PC-3 (cell line): ENCODE results near the gene CREBBP. TPM values are rescaled to one million over a fixed set of nuclear protein-coding genes. Genes with fewer than 3 reads are reported as not detected.

Source experiments
- ATAC-seq: fragments of 200-7000 bp; cut with Tn5 transposase; 2 replicates; pipeline ENCODE4 v1.9.1; 2020; ENCODE audit warnings: mild to moderate bottlenecking, moderate library complexity
- BruUV-seq: library from RNA; stranded (reverse); fragments of 400-500 nt; replicated peaks from 2 replicates; lab custom pipeline; 2021; lab: Mats Ljungman, UMichigan
- CTCF ChIA-PET: fragments of 300-600 bp; sonication (Branson Sonifier 250); formaldehyde crosslinking; loops from one replicate; lab custom pipeline; 2022; ENCODE audit warnings: antibody characterized with exemption; lab: Charles Lee
- POLR2A ChIA-PET: fragments of 300-600 bp; sonication (Branson Sonifier 250); formaldehyde crosslinking; loops from one replicate; lab custom pipeline; 2022; ENCODE audit warnings: antibody characterized with exemption; ENCODE audit not compliant: unreplicated experiment; lab: Charles Lee
- DNase-seq: peaks from one replicate; pipeline ENCODE4 v3.0.0-alpha.2; 2015
- H2AFZ ChIP-seq: fragments of 300-600 bp; sonication (generic); 2 replicates; pipeline ENCODE4 v1.6.0; 2016; ENCODE audit warnings: antibody characterized with exemption, low read length
- H3F3A ChIP-seq: fragments of 300-600 bp; sonication (generic); one replicate; pipeline ENCODE4 v1.6.0; 2017; ENCODE audit warnings: antibody characterized with exemption, low read length, control low read depth, mild to moderate bottlenecking; ENCODE audit not compliant: unreplicated experiment
- H3K27ac ChIP-seq: fragments of 300-600 bp; sonication (generic); 2 replicates; pipeline ENCODE4 v1.5.1; 2016; ENCODE audit warnings: mild to moderate bottlenecking, low read length
- H3K27me3 ChIP-seq: fragments of 300-600 bp; sonication (generic); 2 replicates; pipeline ENCODE4 v1.6.1; 2016; ENCODE audit warnings: low read length, mixed read lengths
- H3K36me3 ChIP-seq: fragments of 300-600 bp; sonication (generic); 2 replicates; pipeline ENCODE4 v1.6.1; 2016; ENCODE audit warnings: low read depth, mixed run types, low read length, mixed read lengths
- H3K4me1 ChIP-seq: fragments of 300-600 bp; sonication (generic); 2 replicates; pipeline ENCODE4 v1.5.1; 2016; ENCODE audit warnings: low read length; ENCODE audit not compliant: insufficient read depth
- H3K4me2 ChIP-seq: fragments of 300-600 bp; sonication (generic); 2 replicates; pipeline ENCODE4 v1.6.0; 2016; ENCODE audit warnings: low read length
- H3K4me3 ChIP-seq: fragments of 300-600 bp; sonication (generic); 2 replicates; pipeline ENCODE4 v1.5.1; 2016; ENCODE audit warnings: mild to moderate bottlenecking, low read length, mixed read lengths
- H3K79me2 ChIP-seq: fragments of 300-600 bp; sonication (generic); 2 replicates; pipeline ENCODE4 v1.6.1; 2017; ENCODE audit warnings: low read length, mixed read lengths
- H3K9ac ChIP-seq: fragments of 300-600 bp; sonication (generic); 2 replicates; pipeline ENCODE4 v1.6.0; 2016; ENCODE audit warnings: mild to moderate bottlenecking, low read length
- H3K9me2 ChIP-seq: fragments of 300-600 bp; sonication (generic); replicated peaks from 2 replicates; pipeline ENCODE4 v1.6.1; 2016; ENCODE audit warnings: mixed run types, low read length, mixed read lengths
- H3K9me3 ChIP-seq: fragments of 300-600 bp; sonication (generic); 2 replicates; pipeline ENCODE4 v1.6.1; 2016; ENCODE audit warnings: low read length, mixed read lengths
- H4K20me1 ChIP-seq: fragments of 300-600 bp; sonication (generic); 2 replicates; pipeline ENCODE4 v1.6.1; 2016; ENCODE audit warnings: low read length, mixed read lengths
- EZH2 ChIP-seq: fragments of 300-600 bp; sonication (generic); IDR thresholded peaks from one replicate; pipeline ENCODE4 v1.6.1; 2017; ENCODE audit warnings: antibody characterized with exemption, mild to moderate bottlenecking, low read length; ENCODE audit not compliant: unreplicated experiment
- EZH2phosphoT487 ChIP-seq: fragments of 300-600 bp; sonication (generic); IDR thresholded peaks from 2 replicates; pipeline ENCODE4 v1.6.1; 2018; ENCODE audit warnings: mild to moderate bottlenecking, antibody characterized with exemption, low read length, borderline replicate concordance
- intact Hi-C: fragments of 100-400 bp; cut with micrococcal nuclease; formaldehyde crosslinking; loops from 2 replicates; pipeline ENCODE4 v1.9.0; 2023
- total RNA-seq: library from RNA; depleted of rRNA; stranded (reverse); fragments of >200 nt; gene quantifications from 2 replicates; pipeline ENCODE4 v1.2.3, GENCODE V29; 2014
- TF ChIP-seq, protein P1 (sequence below): fragments of 300-600 bp; sonication (generic); conservative IDR thresholded peaks from 2 replicates; pipeline ENCODE4 v1.5.1; 2017; ENCODE audit warnings: antibody characterized with exemption, low read depth, mild to moderate bottlenecking, low read length

Gene CREBBP
- total RNA-seq, 1 experiment from 2014 or later = 21.9 TPM

- Histone ChIP-seq H2AFZ (no peak overlapping the region), H3K9me2 (no peaks in the 10 kb centered on the region), H3K79me2 (peaks cover 84% of the 10 kb centered on the region), H4K20me1 (0 out of 2 replicates have a peak, but pooled peaks cover 15% of the 10 kb centered on the region), H3K9me3 (no peaks in the 10 kb centered on the region), H3K4me3 (no peak overlapping the region), H3K4me2 (no peak overlapping the region), H3K9ac (no peak overlapping the region), H3K27ac (no peak overlapping the region), H3F3A (no peaks in the 10 kb centered on the region), H3K27me3 (no peaks in the 10 kb centered on the region), H3K36me3 (no peaks in the 10 kb centered on the region), H3K4me1 (0 out of 2 replicates have a peak, but pooled peaks cover 5% of the 10 kb centered on the region)
- intact Hi-C loops = loop anchor here (5.0 kb wide), 1 partner anchor 38 kb away; no protein-coding TSS in a partner anchor
- no peak for ATAC-seq
- CTCF ChIA-PET = no interaction called here
- BruUV-seq = no TSS peak
- no peak for DNase-seq
- TF ChIP-seq EZH2phosphoT487 (no peak), EZH2 (no peak)
- TF ChIP-seq, protein P1, sequence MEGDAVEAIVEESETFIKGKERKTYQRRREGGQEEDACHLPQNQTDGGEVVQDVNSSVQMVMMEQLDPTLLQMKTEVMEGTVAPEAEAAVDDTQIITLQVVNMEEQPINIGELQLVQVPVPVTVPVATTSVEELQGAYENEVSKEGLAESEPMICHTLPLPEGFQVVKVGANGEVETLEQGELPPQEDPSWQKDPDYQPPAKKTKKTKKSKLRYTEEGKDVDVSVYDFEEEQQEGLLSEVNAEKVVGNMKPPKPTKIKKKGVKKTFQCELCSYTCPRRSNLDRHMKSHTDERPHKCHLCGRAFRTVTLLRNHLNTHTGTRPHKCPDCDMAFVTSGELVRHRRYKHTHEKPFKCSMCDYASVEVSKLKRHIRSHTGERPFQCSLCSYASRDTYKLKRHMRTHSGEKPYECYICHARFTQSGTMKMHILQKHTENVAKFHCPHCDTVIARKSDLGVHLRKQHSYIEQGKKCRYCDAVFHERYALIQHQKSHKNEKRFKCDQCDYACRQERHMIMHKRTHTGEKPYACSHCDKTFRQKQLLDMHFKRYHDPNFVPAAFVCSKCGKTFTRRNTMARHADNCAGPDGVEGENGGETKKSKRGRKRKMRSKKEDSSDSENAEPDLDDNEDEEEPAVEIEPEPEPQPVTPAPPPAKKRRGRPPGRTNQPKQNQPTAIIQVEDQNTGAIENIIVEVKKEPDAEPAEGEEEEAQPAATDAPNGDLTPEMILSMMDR = no peak
- POLR2A ChIA-PET = no interaction called here
Measured at GRCh38 chr16:3839402-3840184, 40.9 kb downstream of the CREBBP start.

DNA sequence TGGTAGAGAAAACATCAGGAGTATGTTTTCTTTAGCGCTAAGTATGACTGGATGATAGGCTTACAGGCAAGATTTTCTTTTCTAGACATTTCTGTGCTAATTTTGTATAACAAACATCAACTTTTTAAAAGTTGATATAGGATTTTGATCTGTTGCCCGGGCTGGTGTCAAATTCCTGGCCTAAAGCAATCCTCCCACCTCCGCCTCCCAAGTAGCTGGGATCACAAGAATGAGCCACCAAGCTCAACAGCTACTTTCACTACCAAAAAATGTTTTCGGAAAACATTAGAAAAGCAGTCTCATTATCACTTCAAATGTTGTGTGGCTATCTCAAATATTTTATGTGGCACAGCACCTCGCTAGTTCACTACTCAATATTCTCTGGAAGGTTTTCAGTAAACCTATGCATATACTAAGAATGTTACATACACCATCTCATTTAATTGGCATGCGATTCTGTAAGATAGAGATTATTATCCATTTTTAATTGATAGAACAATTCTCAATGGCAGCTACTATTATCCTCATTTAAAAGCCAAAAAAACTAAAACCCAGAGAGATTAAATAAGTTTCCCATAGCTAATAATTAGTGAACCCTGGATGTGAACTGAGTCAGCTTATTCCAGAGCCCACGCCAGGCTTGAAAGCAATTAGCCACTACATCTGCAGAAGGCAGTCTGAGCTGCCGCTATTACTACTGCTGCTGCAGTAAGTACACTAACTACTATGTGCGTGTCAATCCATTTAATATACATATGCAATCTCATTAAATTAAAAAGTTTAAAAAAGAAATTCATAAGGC lies 41.7 kb downstream of the CREBBP start:
- no peak overlapping the region for H2AFZ ChIP-seq
- no peak overlapping the region for H3K4me2 ChIP-seq
- H3K4me3 ChIP-seq = no peak overlapping the region
- intact Hi-C loops = loop anchor here (5.0 kb wide), 1 partner anchor 38 kb away; no protein-coding TSS in a partner anchor
- H3K36me3 ChIP-seq = no peaks in the 10 kb centered on the region
- H3K27me3 ChIP-seq = no peaks in the 10 kb centered on the region
- ChIA-PET CTCF (no interaction called here), POLR2A (no interaction called here)
- no TSS peak for BruUV-seq
- H3K9me2 ChIP-seq = no peaks in the 10 kb centered on the region
- peaks cover 85% of the 10 kb centered on the region for H3K79me2 ChIP-seq
- no peak for TF ChIP-seq EZH2phosphoT487
- TF ChIP-seq, protein P1 = no peak
- no peak for TF ChIP-seq EZH2
- ATAC-seq (no peak), DNase-seq (no peak)
- H3F3A ChIP-seq = no peaks in the 10 kb centered on the region
- 0 out of 2 replicates have a peak, but pooled peaks cover 11% of the 10 kb centered on the region for H4K20me1 ChIP-seq
- H3K9me3 ChIP-seq = no peaks in the 10 kb centered on the region
- H3K4me1 ChIP-seq = 0 out of 2 replicates have a peak, but pooled peaks cover 5% of the 10 kb centered on the region
- no peak overlapping the region for H3K27ac ChIP-seq
- no peak overlapping the region for H3K9ac ChIP-seq
